GM19324 (cell line): ENCODE data around the gene BST2.

Experiments used
- ATAC-seq: cut with Tn5 transposase; IDR thresholded peaks from one replicate; pipeline ENCODE4 v1.9.1; 2021; ENCODE audit warnings: mild to moderate bottlenecking, moderate library complexity; ENCODE audit not compliant: unreplicated experiment, low FRiP score

The BST2 gene

GRCh38 chr19:17419621-17420474, 14.4 kb upstream of the BST2 start, which contains the start of gene MVB12A:
Gene MVB12A (plus strand): TSS chr19:17420047. CDS start chr19:17420136, 89 bp downstream.
- ATAC-seq, result peak; percentile 96

- ATAC-seq, result no peak
These were observed 13.8 kb upstream of the BST2 start for GRCh38 chr19:17419154-17419620.

- ATAC-seq, result no peak
These were observed 13.3 kb upstream of the BST2 start for GRCh38 chr19:17418710-17419109.

GRCh38 chr19:17415121-17415520, 9.7 kb upstream of the BST2 start:
- no peak for ATAC-seq

GRCh38 chr19:17414097-17414496, 8.7 kb upstream of the BST2 start:
- ATAC-seq, result no peak

GRCh38 chr19:17411801-17412200, 6.4 kb upstream of the BST2 start:
- ATAC-seq, result no peak

GRCh38 chr19:17409990-17410389, 4.6 kb upstream of the BST2 start:
- ATAC-seq, result no peak

GRCh38 chr19:17406887-17407196, 1.4 kb upstream of the BST2 start:
- ATAC-seq, result no peak

GRCh38 chr19:17406046-17406886, 836 bp upstream of the BST2 start:
- no peak for ATAC-seq

GRCh38 chr19:17404621-17405249, 695 bp downstream of the BST2 start:
- no peak for ATAC-seq

GRCh38 chr19:17404015-17404414, 1.4 kb downstream of the BST2 start:
- ATAC-seq, result no peak

GRCh38 chr19:17402982-17403855, 2.2 kb downstream of the BST2 start:
- ATAC-seq, result no peak

- no peak for ATAC-seq
These were observed 3.8 kb downstream of the BST2 start for GRCh38 chr19:17401628-17402027.

- ATAC-seq, result no peak
These were observed 6.4 kb downstream of the BST2 start for GRCh38 chr19:17398902-17399527.

- ATAC-seq, result no peak
These were observed 10.5 kb downstream of the BST2 start for GRCh38 chr19:17394891-17395415.

GRCh38 chr19:17393914-17394313, 11.5 kb downstream of the BST2 start, which contains the start of gene CCDC194:
Gene CCDC194 (minus strand): TSS chr19:17394196. CDS start chr19:17394158, 38 bp downstream.
- no peak for ATAC-seq

- no peak for ATAC-seq
These were observed 12.4 kb downstream of the BST2 start for GRCh38 chr19:17393002-17393401.

GRCh38 chr19:17391371-17392151, 13.9 kb downstream of the BST2 start:
- ATAC-seq, result no peak
